A673 (cell line): ENCODE data around the gene ATP8B1.

Source experiments
- CTCF ChIP-seq: fragments of 300-800, 200-600 bp; sonication (generic); conservative IDR thresholded peaks from 2 replicates; pipeline ENCODE4 v1.5.1; 2017; ENCODE audit warnings: low read depth, mild to moderate bottlenecking, antibody characterized with exemption, low read length, moderate library complexity, mixed read lengths
- EZH2 ChIP-seq: fragments of 200-600 bp; sonication (generic); IDR thresholded peaks from 2 replicates; pipeline ENCODE4 v1.6.1; 2017; ENCODE audit warnings: borderline replicate concordance, low read depth, mild to moderate bottlenecking, mixed read lengths, antibody characterized with exemption, low read length; ENCODE audit not compliant: poor library complexity, severe bottlenecking

- no peak for TF ChIP-seq CTCF
- TF ChIP-seq EZH2 = no peak
Observed at GRCh38 chr18:57748770-57749603, 54.1 kb downstream of the ATP8B1 start.
